GM19455 (cell line): ENCODE measurements around the gene APBB2.
"Not testable (repeated sequence)": the region's sequence is repeated elsewhere in the genome, so short reads cannot be mapped to it uniquely, and the experiment has no call there.

Experiments
- ATAC-seq: cut with Tn5 transposase; IDR thresholded peaks from one replicate; pipeline ENCODE4 v1.9.1; 2021; ENCODE audit not compliant: unreplicated experiment

The APBB2 gene

GRCh38 chr4:41069838-41070237 lies 144.5 kb downstream of the APBB2 start:
- ATAC-seq: no peak

- ATAC-seq: no peak
Measured at GRCh38 chr4:41069257-41069656, 145.1 kb downstream of the APBB2 start.

GRCh38 chr4:41067369-41067768 lies 147.0 kb downstream of the APBB2 start:
- ATAC-seq: no peak

- ATAC-seq: no peak
Measured at GRCh38 chr4:41066049-41066448, 148.3 kb downstream of the APBB2 start.

GRCh38 chr4:41065434-41066006 lies 148.8 kb downstream of the APBB2 start:
- no peak for ATAC-seq

GRCh38 chr4:41064953-41065352 lies 149.4 kb downstream of the APBB2 start:
- no peak for ATAC-seq

- ATAC-seq: no peak
Measured at GRCh38 chr4:41061482-41062185, 152.7 kb downstream of the APBB2 start.

- ATAC-seq: no peak
Measured at GRCh38 chr4:41060352-41061334, 153.7 kb downstream of the APBB2 start.

GRCh38 chr4:41059411-41059810 lies 154.9 kb downstream of the APBB2 start:
- ATAC-seq: not testable (repeated sequence)

GRCh38 chr4:41058426-41058825 lies 155.9 kb downstream of the APBB2 start:
- ATAC-seq: no peak

GRCh38 chr4:41057467-41057866 lies 156.9 kb downstream of the APBB2 start:
- no peak for ATAC-seq

GRCh38 chr4:41052287-41052686 lies 162.1 kb downstream of the APBB2 start:
- ATAC-seq: no peak

- no peak for ATAC-seq
Measured at GRCh38 chr4:41050880-41051775, 163.2 kb downstream of the APBB2 start.

- ATAC-seq: no peak
Measured at GRCh38 chr4:41050116-41050515, 164.2 kb downstream of the APBB2 start.

- not testable (repeated sequence) for ATAC-seq
Measured at GRCh38 chr4:41049176-41049575, 165.2 kb downstream of the APBB2 start.

GRCh38 chr4:41044791-41045190 lies 169.6 kb downstream of the APBB2 start:
- no peak for ATAC-seq

GRCh38 chr4:41044165-41044564 lies 170.2 kb downstream of the APBB2 start:
- ATAC-seq: no peak

GRCh38 chr4:41043465-41043864 lies 170.9 kb downstream of the APBB2 start:
- no peak for ATAC-seq

GRCh38 chr4:41041551-41041950 lies 172.8 kb downstream of the APBB2 start:
- ATAC-seq: no peak

GRCh38 chr4:41039317-41039716 lies 175.0 kb downstream of the APBB2 start:
- no peak for ATAC-seq

- ATAC-seq: no peak
Measured at GRCh38 chr4:41038304-41038703, 176.0 kb downstream of the APBB2 start.
